ENCODE results near the gene WDFY4.

WDFY4 gene

DNA sequence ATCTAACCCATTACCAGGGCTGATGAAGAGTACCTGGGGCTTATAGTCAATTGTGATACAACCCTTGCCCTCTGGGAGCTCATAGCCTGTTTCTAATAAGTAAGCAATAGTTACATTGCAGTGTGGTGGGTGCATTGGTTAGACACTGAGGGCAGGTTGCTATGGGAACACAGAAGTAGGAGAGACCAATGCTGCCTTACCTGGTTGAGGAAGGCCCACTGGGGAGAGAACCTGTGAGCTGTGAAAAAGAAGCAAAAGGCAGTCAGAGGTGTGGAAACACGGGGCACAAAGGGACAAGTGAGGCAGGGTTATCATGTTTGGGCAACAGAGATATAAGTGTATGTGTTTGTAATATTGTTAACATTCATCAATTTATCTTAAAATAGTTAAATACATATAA lies 51.9 kb downstream of the WDFY4 start:
- TF ChIP-seq, protein P1, sequence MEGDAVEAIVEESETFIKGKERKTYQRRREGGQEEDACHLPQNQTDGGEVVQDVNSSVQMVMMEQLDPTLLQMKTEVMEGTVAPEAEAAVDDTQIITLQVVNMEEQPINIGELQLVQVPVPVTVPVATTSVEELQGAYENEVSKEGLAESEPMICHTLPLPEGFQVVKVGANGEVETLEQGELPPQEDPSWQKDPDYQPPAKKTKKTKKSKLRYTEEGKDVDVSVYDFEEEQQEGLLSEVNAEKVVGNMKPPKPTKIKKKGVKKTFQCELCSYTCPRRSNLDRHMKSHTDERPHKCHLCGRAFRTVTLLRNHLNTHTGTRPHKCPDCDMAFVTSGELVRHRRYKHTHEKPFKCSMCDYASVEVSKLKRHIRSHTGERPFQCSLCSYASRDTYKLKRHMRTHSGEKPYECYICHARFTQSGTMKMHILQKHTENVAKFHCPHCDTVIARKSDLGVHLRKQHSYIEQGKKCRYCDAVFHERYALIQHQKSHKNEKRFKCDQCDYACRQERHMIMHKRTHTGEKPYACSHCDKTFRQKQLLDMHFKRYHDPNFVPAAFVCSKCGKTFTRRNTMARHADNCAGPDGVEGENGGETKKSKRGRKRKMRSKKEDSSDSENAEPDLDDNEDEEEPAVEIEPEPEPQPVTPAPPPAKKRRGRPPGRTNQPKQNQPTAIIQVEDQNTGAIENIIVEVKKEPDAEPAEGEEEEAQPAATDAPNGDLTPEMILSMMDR (conservative IDR thresholded peaks at IDR 0.05; ENCODE audit: low read depth, low read length) = no peak
- H3K4me3 ChIP-seq (ENCODE audit: low read depth, low read length) = no peak overlapping the region
- no peak for DNase-seq (ENCODE audit: low read depth)

DNA sequence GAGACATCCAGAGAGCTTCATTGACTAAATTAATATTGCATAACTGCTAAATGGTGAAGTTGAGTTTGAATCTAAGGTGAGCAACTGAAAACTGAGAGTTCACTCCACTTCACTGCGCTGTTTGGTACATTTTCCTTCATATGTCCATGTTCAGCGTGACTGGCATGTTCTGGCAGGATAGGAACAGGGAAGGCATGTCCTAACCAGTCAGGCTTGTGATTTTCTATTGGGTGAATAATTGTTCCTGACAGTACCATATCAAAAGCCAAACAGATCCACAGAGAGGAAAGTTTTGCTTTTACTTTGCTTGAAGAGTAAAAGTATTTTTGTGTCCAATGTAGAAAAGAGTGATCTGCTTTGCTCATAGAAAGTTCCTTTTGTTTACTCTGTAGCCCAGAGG lies 53.2 kb downstream of the WDFY4 start:
- H3K4me3 ChIP-seq (ENCODE audit: low read depth, low read length) = no peak overlapping the region
- TF ChIP-seq, protein P1 (conservative IDR thresholded peaks at IDR 0.05; ENCODE audit: low read depth, low read length) = no peak
- DNase-seq (ENCODE audit: low read depth) = no peak

DNA sequence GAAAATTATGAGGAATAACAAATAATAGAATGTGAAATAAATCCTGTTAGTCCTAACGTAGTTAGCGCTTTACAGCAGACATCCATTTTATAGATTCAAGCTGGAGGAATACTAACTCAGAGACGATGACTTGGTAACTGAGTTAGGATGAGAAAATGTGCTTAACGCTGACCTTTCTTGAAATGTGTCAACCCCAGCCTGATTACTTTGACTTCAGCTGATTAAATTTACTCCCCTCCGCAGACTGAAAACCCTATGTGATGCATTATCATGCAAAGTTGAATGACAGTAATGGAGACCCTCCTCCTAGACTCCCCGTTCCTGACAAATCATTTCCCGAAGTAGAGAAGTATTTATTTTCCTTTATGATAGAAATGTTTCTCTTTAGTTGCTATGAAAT lies 54.5 kb downstream of the WDFY4 start:
- no peak for DNase-seq (ENCODE audit: low read depth)
- H3K4me3 ChIP-seq (ENCODE audit: low read depth, low read length) = no peak overlapping the region
- TF ChIP-seq, protein P1 (conservative IDR thresholded peaks at IDR 0.05; ENCODE audit: low read depth, low read length) = no peak

DNA sequence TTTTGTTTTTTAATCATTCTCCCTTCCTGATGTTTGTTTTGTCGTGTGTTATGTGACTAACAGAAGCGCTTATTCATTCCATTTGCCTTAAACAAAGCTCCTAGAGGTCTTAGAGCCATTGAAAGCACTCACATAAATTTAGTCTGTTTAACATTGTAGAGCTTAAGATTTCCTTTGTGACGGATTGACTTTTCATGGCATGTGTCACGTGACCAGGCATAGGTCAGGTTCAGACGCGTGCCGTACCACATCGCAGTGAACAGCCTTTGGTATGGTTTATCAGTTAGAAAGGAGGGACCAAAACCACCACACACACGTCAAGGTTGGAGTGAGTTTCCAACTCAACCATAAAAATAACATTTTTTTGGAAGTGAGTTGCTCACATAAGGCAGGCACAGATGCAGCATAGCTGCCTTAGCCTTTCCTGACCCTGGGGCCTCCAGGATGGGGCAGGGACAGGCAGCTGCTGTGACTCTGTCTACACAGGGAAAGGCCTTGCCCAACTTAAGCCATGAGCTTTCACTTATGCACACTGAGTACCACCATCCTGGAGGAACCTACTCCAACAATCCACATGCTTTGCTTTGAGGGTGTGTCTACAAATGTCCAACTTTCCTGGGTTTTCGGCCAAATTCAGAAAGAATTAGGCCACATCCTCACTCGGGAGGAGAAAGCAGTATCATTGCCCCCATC lies 55.5 kb downstream of the WDFY4 start:
- no peak overlapping the region for H3K4me3 ChIP-seq (ENCODE audit: low read depth, low read length)
- no peak for DNase-seq (ENCODE audit: low read depth)
- TF ChIP-seq, protein P1 (conservative IDR thresholded peaks at IDR 0.05; ENCODE audit: low read depth, low read length) = no peak

DNA sequence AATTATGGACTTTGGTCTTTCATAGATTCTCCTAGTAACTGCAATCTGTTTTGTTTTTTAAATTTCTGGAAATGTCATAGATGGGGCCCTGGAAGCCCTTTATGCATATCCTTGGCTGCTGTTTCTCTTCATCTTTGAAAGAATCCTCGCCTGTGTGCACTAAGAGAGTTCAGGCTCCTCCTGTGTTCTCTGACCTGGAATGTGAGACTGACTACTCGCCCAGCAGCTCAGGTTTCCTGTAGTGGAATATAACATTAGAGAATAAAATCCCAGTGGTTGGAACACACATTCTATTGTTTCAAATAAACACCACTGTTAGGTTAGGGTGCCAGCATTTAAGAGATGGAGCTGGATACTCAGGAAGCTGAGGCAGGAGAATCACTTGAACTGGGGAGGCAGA lies 56.3 kb downstream of the WDFY4 start:
- TF ChIP-seq, protein P1 (conservative IDR thresholded peaks at IDR 0.05; ENCODE audit: low read depth, low read length) = no peak
- no peak for DNase-seq (ENCODE audit: low read depth)
- H3K4me3 ChIP-seq (ENCODE audit: low read depth, low read length) = no peak overlapping the region

DNA sequence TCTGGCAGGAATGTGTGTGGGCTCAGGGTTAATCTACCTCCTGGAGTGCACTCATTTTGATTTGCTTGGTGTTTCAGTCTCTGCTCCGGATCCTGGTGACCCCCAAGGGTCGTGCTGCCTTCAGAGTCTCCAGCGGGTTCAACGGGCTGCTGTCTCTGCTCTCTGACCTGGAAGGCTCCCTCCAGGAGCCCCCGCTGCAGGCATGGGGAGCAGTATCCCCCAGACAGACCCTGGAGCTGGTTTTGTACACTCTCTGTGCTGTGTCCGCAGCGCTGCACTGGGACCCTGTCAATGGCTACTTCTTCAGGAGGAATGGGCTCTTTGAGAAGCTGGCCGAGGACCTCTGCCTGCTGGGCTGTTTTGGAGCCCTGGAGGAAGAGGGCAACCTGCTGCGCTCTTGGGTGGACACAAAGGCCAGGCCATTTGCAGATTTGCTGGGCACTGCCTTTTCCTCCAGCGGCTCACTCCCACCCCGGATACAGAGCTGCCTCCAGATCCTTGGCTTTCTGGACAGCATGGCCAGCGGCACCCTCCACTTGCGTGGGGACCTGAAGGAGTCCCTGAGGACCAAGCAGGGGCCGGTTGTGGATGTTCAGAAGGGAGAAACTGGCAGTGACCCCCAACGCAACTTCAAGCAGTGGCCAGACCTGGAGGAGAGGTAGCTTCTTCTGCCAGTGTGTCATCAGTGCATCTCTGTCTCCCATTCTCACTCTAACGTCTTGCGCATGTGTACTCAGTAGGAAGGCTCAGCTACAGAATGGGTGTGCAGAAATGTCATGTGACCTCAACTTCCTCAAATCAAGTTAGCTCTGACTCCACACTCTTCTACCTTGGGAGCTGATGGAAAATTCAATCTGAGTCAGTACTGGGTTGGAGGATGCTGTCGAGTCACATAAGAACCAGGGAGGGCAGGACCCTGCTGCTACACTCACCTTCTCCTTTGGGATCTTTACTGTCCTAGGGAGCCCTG lies 58.5 kb downstream of the WDFY4 start:
- TF ChIP-seq, protein P1 (conservative IDR thresholded peaks at IDR 0.05; ENCODE audit: low read depth, low read length) = no peak
- no peak overlapping the region for H3K4me3 ChIP-seq (ENCODE audit: low read depth, low read length)
- DNase-seq (ENCODE audit: low read depth) = no peak

Data from choroid plexus epithelial cell (primary cell).